CD4-positive, alpha-beta T cell treated with Interleukin-4 for 1 hour (primary cell): ENCODE measurements around the gene TMEM121.
A peak's percentile ranks its signal among the peaks of the same experiment; 100 is the strongest.

Experiments
- DNase-seq, 2 donors: peaks; one replicate each; pipeline ENCODE4 v3.0.0-alpha.2; 2020 to 2022

TMEM121 gene

GRCh38 chr14:105487449-105487985 lies 38.9 kb upstream of the TMEM121 start:
- DNase-seq: peak; percentile 82

GRCh38 chr14:105487986-105488777 lies 38.2 kb upstream of the TMEM121 start:
- peak; percentile 48 to 58 for DNase-seq

GRCh38 chr14:105488781-105489541 lies 37.4 kb upstream of the TMEM121 start:
- DNase-seq: peak in 1 of 2 donors; percentile 43

GRCh38 chr14:105489542-105490266 lies 36.7 kb upstream of the TMEM121 start:
- peak; percentile 91 to 92 for DNase-seq

- DNase-seq: no peak
These were observed 36.2 kb upstream of the TMEM121 start for GRCh38 chr14:105490267-105490571.

- DNase-seq: peak; percentile 100
These were observed 35.6 kb upstream of the TMEM121 start, which contains the start of gene TEDC1 for GRCh38 chr14:105490572-105491365. TSS of gene TEDC1 (plus strand) at chr14:105491246. CDS start at chr14:105491376, 130 bp downstream.

GRCh38 chr14:105491366-105491973 lies 34.9 kb upstream of the TMEM121 start:
- peak; percentile 89 to 92 for DNase-seq

GRCh38 chr14:105492031-105492970 lies 34.1 kb upstream of the TMEM121 start:
- DNase-seq: no peak

GRCh38 chr14:105492971-105493871 lies 33.2 kb upstream of the TMEM121 start:
- DNase-seq: peak in 1 of 2 donors; percentile 30

GRCh38 chr14:105493921-105494605 lies 32.3 kb upstream of the TMEM121 start:
- peak; percentile 11 to 32 for DNase-seq

- DNase-seq: peak in 1 of 2 donors; percentile 10
These were observed 31.8 kb upstream of the TMEM121 start for GRCh38 chr14:105494606-105494929.

GRCh38 chr14:105495101-105495989 lies 31.0 kb upstream of the TMEM121 start:
- DNase-seq: no peak

GRCh38 chr14:105495990-105496830 lies 30.2 kb upstream of the TMEM121 start:
- no peak for DNase-seq

- DNase-seq: no peak
These were observed 29.4 kb upstream of the TMEM121 start for GRCh38 chr14:105496831-105497591.

GRCh38 chr14:105497671-105498429 lies 28.5 kb upstream of the TMEM121 start:
- no peak for DNase-seq
